H7 (cell line): ENCODE results near the gene HAGHL. TPM values are rescaled to one million over a fixed set of nuclear protein-coding genes. Genes with fewer than 3 reads are reported as not detected.
"Not testable (repeated sequence)": the region's sequence is repeated elsewhere in the genome, so short reads cannot be mapped to it uniquely, and the experiment has no call there.

ENCODE experiments used
- DNase-seq: peaks from one replicate; pipeline ENCODE4 v3.0.0; 2012
- H3K27me3 ChIP-seq: 2 replicates; pipeline ENCODE4 v1.6.0; 2011; ENCODE audit warnings: mild to moderate bottlenecking, low read length; ENCODE audit not compliant: control insufficient read depth, insufficient read depth
- H3K36me3 ChIP-seq: replicated peaks from 2 replicates; pipeline ENCODE4 v1.5.1; 2011; ENCODE audit warnings: low read length; ENCODE audit not compliant: control insufficient read depth, insufficient read depth
- H3K4me3 ChIP-seq: 2 replicates; pipeline ENCODE4 v1.5.1; 2011; ENCODE audit warnings: low read depth, mild to moderate bottlenecking, control low read depth, low read length, moderate library complexity; ENCODE audit not compliant: insufficient read depth
- total RNA-seq: library from RNA; depleted of rRNA; stranded (reverse); fragments of >200 nt; shearing (Covaris generic); gene quantifications from 2 replicates; pipeline ENCODE4 v1.2.3, GENCODE V29; 2014

Gene HAGHL
- total RNA-seq, 1 experiment from 2014 or later: 26.6 TPM

GRCh38 chr16:739560-740458, 12.9 kb downstream of the HAGHL start:
- H3K27me3 ChIP-seq: no peaks in the 10 kb centered on the region
- DNase-seq: no peak
- H3K36me3 ChIP-seq: peaks cover 3% of the 10 kb centered on the region
- peak overlapping the region; percentile 81 for H3K4me3 ChIP-seq

- Histone ChIP-seq H3K27me3 (no peaks in the 10 kb centered on the region), H3K36me3 (peaks cover 3% of the 10 kb centered on the region), H3K4me3 (peak overlapping the region; percentile 81)
- peak; percentile 87 for DNase-seq
Observed at GRCh38 chr16:740459-740763, 13.5 kb downstream of the HAGHL start.

GRCh38 chr16:740764-741505, 14.0 kb downstream of the HAGHL start, which contains the start of gene CIAO3:
Gene CIAO3, minus strand, starts transcription at chr16:740997. Its CDS starts 12 bp downstream, at chr16:740985.
- H3K27me3 ChIP-seq: no peaks in the 10 kb centered on the region
- DNase-seq: peak; percentile 100
- peak within 1 kb of the TSS; percentile 81 for H3K4me3 ChIP-seq
- H3K36me3 ChIP-seq: peaks cover 2% of the 10 kb centered on the region

GRCh38 chr16:741986-742629, 15.2 kb downstream of the HAGHL start:
- no peak overlapping the region for H3K4me3 ChIP-seq
- no peaks in the 10 kb centered on the region; the same call in 1 of the 2 replicates for H3K36me3 ChIP-seq
- no peaks in the 10 kb centered on the region for H3K27me3 ChIP-seq
- no peak for DNase-seq

GRCh38 chr16:742894-743293, 16.0 kb downstream of the HAGHL start:
- not testable (repeated sequence) for DNase-seq, H3K36me3 ChIP-seq, H3K27me3 ChIP-seq, H3K4me3 ChIP-seq

- Histone ChIP-seq H3K27me3 (no peaks in the 10 kb centered on the region), H3K36me3 (no peaks in the 10 kb centered on the region), H3K4me3 (no peak overlapping the region)
- DNase-seq: peak; percentile 83
Observed at GRCh38 chr16:743794-744500, 17.0 kb downstream of the HAGHL start.

- H3K4me3 ChIP-seq: no peak overlapping the region
- no peaks in the 10 kb centered on the region for H3K27me3 ChIP-seq
- H3K36me3 ChIP-seq: no peaks in the 10 kb centered on the region
- DNase-seq: peak; percentile 99
Observed at GRCh38 chr16:745739-746138, 18.8 kb downstream of the HAGHL start.

- DNase-seq: no peak
- Histone ChIP-seq H3K36me3 (no peaks in the 10 kb centered on the region), H3K27me3 (no peaks in the 10 kb centered on the region), H3K4me3 (no peak overlapping the region)
Observed at GRCh38 chr16:746637-747036, 19.7 kb downstream of the HAGHL start.

GRCh38 chr16:747978-748746, 21.3 kb downstream of the HAGHL start:
- no peak for DNase-seq
- H3K36me3 ChIP-seq: no peaks in the 10 kb centered on the region
- no peaks in the 10 kb centered on the region for H3K27me3 ChIP-seq
- no peak overlapping the region for H3K4me3 ChIP-seq

GRCh38 chr16:749010-749409, 22.1 kb downstream of the HAGHL start:
- Histone ChIP-seq H3K27me3 (no peaks in the 10 kb centered on the region), H3K36me3 (no peaks in the 10 kb centered on the region), H3K4me3 (no peak overlapping the region)
- DNase-seq: no peak

- no peak for DNase-seq
- no peaks in the 10 kb centered on the region for H3K27me3 ChIP-seq
- H3K4me3 ChIP-seq: no peak overlapping the region
- H3K36me3 ChIP-seq: no peaks in the 10 kb centered on the region
Observed at GRCh38 chr16:750485-750884, 23.6 kb downstream of the HAGHL start.

- no peaks in the 10 kb centered on the region for H3K36me3 ChIP-seq
- no peak for DNase-seq
- no peak overlapping the region for H3K4me3 ChIP-seq
- H3K27me3 ChIP-seq: no peaks in the 10 kb centered on the region
Observed at GRCh38 chr16:751152-752006, 24.5 kb downstream of the HAGHL start.

- no peaks in the 10 kb centered on the region for H3K27me3 ChIP-seq
- no peak for DNase-seq
- no peaks in the 10 kb centered on the region for H3K36me3 ChIP-seq
- no peak overlapping the region for H3K4me3 ChIP-seq
Observed at GRCh38 chr16:752007-752312, 25.1 kb downstream of the HAGHL start.
